Breast epithelium (tissue), 3 donors: ENCODE measurements around the gene GNB4.

Experiments
- CTCF ChIP-seq, 3 donors: fragments of 450-650 bp; IDR thresholded peaks; one replicate each; pipeline ENCODE4 v1.5.1; 2016 to 2017; ENCODE audit warnings: antibody characterized with exemption in 3 of 3, mild to moderate bottlenecking in 3 of 3, moderate library complexity in 3 of 3
- POLR2A ChIP-seq: fragments of 450-650 bp; IDR thresholded peaks from one replicate; pipeline ENCODE4 v1.6.1; 2016; ENCODE audit warnings: antibody characterized with exemption, mild to moderate bottlenecking, moderate library complexity

GRCh38 chr3:179460260-179460659, 9.0 kb upstream of the GNB4 start:
- TF ChIP-seq CTCF (IDR thresholded peaks at IDR 0.05) (no peak), POLR2A (no peak)
